Osteocyte (in vitro differentiated cells): Measurements from ENCODE around the gene SLC23A2. TPM values are rescaled to one million over a fixed set of nuclear protein-coding genes. Genes with fewer than 3 reads are reported as not detected.
"Not testable (repeated sequence)": the region's sequence is repeated elsewhere in the genome, so short reads cannot be mapped to it uniquely, and the experiment has no call there.

Source experiments
- DNase-seq: peaks from one replicate; pipeline ENCODE4 v3.0.0; 2021; ENCODE audit warnings: mixed read lengths; ENCODE audit not compliant: unreplicated experiment; ENCODE audit errors: extremely low spot score
- H3K27ac Mint-ChIP-seq: one replicate; pipeline ENCODE4 v1.8.0; 2021; ENCODE audit warnings: mild to moderate bottlenecking, mixed read lengths; ENCODE audit not compliant: unreplicated experiment
- H3K27me3 Mint-ChIP-seq: one replicate; pipeline ENCODE4 v1.8.0; 2021; ENCODE audit warnings: mixed read lengths; ENCODE audit not compliant: unreplicated experiment
- H3K36me3 Mint-ChIP-seq: one replicate; pipeline ENCODE4 v1.8.0; 2021; ENCODE audit warnings: mixed read lengths; ENCODE audit not compliant: unreplicated experiment
- H3K4me1 Mint-ChIP-seq: one replicate; pipeline ENCODE4 v1.8.0; 2021; ENCODE audit warnings: mixed read lengths; ENCODE audit not compliant: unreplicated experiment
- H3K4me3 Mint-ChIP-seq: one replicate; pipeline ENCODE4 v1.8.0; 2021; ENCODE audit warnings: mild to moderate bottlenecking, moderate library complexity, mixed read lengths; ENCODE audit not compliant: unreplicated experiment
- H3K9me3 Mint-ChIP-seq: one replicate; pipeline ENCODE4 v1.8.0; 2021; ENCODE audit warnings: mixed read lengths; ENCODE audit not compliant: unreplicated experiment
- CTCF ChIP-seq: fragments of 200-600 bp; sonication (generic); IDR thresholded peaks from 2 replicates; pipeline ENCODE4 v1.5.0; 2021; ENCODE audit warnings: antibody characterized with exemption, mild to moderate bottlenecking, moderate library complexity
- total RNA-seq: library from RNA; stranded (reverse); gene quantifications from 2 replicates; pipeline ENCODE4 v1.2.1, GENCODE V29; 2021

The SLC23A2 gene
- total RNA-seq, 1 donor from 2014 or later = 23.1 TPM

- DNase-seq = no peak
- Mint-ChIP-seq H3K27ac (no peak overlapping the region), H3K27me3 (no peaks in the 10 kb centered on the region), H3K9me3 (no peaks in the 10 kb centered on the region), H3K4me3 (no peak overlapping the region), H3K36me3 (no peaks in the 10 kb centered on the region), H3K4me1 (peaks cover 21% of the 10 kb centered on the region)
- no peak for TF ChIP-seq CTCF
Measured at GRCh38 chr20:4985658-4986057, 15.7 kb downstream of the SLC23A2 start.

GRCh38 chr20:4982281-4982680, 19.0 kb downstream of the SLC23A2 start:
- no peaks in the 10 kb centered on the region for H3K27me3 Mint-ChIP-seq
- H3K9me3 Mint-ChIP-seq = no peaks in the 10 kb centered on the region
- peaks cover 26% of the 10 kb centered on the region for H3K4me1 Mint-ChIP-seq
- DNase-seq = no peak
- no peaks in the 10 kb centered on the region for H3K36me3 Mint-ChIP-seq
- H3K27ac Mint-ChIP-seq = no peak overlapping the region
- TF ChIP-seq CTCF = no peak
- H3K4me3 Mint-ChIP-seq = no peak overlapping the region

DNA sequence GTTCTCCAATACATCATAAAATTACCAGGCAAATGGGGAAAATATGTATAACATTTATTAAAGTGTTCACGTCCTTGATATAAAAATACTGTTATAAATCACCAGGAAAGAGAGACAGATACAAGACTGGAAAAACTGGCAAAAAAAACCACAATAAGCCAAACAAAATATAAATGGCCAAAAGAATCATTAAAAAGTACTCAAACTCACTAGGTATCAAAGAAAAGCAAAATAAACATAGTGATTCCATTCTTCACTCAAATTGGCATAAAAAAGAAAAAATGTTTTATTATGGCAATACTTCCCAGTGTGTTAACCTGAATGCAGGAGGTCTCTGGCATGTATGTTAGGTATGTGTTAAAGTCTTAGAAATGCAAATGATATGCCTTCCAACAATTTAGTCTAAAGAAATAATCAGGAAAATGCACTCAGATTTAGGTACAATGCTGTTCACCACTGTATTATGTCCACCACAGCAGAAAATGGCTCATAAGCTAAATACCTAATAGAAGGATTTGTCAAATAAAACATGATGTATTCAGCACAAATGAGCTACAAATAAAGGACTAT, 21.4 kb downstream of the SLC23A2 start:
- H3K4me1 Mint-ChIP-seq = peaks cover 11% of the 10 kb centered on the region
- H3K4me3 Mint-ChIP-seq = no peak overlapping the region
- H3K27ac Mint-ChIP-seq = no peak overlapping the region
- no peaks in the 10 kb centered on the region for H3K9me3 Mint-ChIP-seq
- DNase-seq = no peak
- no peak for TF ChIP-seq CTCF
- no peaks in the 10 kb centered on the region for H3K27me3 Mint-ChIP-seq
- H3K36me3 Mint-ChIP-seq = no peaks in the 10 kb centered on the region

DNA sequence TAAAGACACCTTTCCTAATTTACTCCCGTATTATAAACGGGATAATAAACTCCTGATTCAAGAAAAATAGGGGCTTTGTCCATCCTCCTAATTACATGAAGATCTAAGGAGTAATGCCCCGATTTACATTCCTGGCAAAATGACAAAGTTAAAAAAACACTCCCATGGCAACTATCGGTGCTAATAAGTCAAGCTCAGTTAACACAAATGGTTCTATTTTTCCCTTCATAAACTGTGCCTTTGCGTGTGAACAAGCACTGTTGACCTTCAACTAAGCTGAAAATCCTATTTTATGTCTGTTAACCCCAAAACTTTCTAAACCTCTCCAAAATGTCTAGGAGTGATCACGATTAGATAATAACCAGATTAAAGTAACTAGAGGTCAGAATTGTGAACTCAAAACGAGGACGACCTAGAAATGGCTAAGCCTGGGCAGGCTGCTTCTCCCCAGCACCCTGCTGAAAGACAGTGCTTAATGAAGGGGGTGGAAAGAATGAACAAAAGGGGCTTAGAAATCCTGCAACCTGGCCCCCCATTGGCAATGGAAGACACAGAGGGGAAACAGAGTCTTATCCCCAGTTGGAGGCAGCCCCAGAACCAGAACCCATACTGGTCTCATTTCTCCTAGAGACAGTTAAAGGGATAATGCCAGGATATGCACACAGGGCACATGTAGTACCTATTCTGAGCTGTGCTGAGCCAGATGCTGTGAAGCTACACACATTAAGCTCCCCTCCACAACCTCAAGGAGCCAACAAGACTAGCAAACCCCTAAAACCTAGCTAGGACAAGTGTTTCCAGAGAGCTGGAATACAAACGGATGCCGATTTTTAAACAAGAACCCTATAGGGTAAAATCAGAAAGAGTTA, 23.0 kb downstream of the SLC23A2 start:
- no peaks in the 10 kb centered on the region for H3K27me3 Mint-ChIP-seq
- no peak for DNase-seq
- no peak overlapping the region for H3K27ac Mint-ChIP-seq
- peaks cover 15% of the 10 kb centered on the region for H3K4me1 Mint-ChIP-seq
- H3K36me3 Mint-ChIP-seq = no peaks in the 10 kb centered on the region
- TF ChIP-seq CTCF = no peak
- no peak overlapping the region for H3K4me3 Mint-ChIP-seq
- H3K9me3 Mint-ChIP-seq = no peaks in the 10 kb centered on the region

DNA sequence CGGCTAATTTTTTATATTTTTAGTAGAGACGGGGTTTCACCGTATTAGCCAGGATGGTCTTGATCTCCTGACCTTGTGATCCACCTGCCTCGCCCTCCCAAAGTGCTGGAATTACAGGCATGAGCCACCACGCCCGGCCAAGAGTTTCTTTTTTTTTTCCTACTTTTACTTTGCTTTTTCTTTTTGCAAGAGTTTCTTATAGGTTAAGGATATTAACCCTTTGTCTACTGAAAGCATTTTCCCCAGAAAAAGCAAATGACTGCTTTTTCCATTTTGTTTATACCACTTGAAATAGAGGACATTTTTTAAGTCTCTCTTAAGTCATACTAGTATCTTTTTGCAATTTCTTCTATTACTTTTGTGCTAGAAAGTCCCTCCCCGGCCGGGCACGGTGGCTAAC, 25.3 kb downstream of the SLC23A2 start:
- peaks cover 22% of the 10 kb centered on the region for H3K4me1 Mint-ChIP-seq
- DNase-seq, H3K36me3 Mint-ChIP-seq: not testable (repeated sequence)

More for the DNA sequence above, 25.3 kb downstream of the SLC23A2 start:
- H3K27ac Mint-ChIP-seq, H3K27me3 Mint-ChIP-seq, H3K9me3 Mint-ChIP-seq, H3K4me3 Mint-ChIP-seq: not testable (repeated sequence)
